Testis (tissue), 2 donors: ENCODE measurements around the gene PMEPA1.

ENCODE experiments used
- POLR2A ChIP-seq: fragments of 450-650 bp; IDR thresholded peaks from one replicate; pipeline ENCODE4 v1.6.1; 2017; ENCODE audit warnings: antibody characterized with exemption, mild to moderate bottlenecking, moderate library complexity
- TF ChIP-seq, protein P1 (sequence below), 3 experiments: fragments of 450-650 bp in 2 of 3; fragments of 200-600 bp in 1 of 3; sonication (generic) in 1 of 3; IDR thresholded peaks; one replicate each; pipeline ENCODE4 v1.5.1; 2016 to 2019; ENCODE audit warnings: antibody characterized with exemption in 3 of 3, mild to moderate bottlenecking in 2 of 3, moderate library complexity in 1 of 3

GRCh38 chr20:57647006-57647932 lies 62.5 kb downstream of the PMEPA1 start:
- TF ChIP-seq, protein P1, sequence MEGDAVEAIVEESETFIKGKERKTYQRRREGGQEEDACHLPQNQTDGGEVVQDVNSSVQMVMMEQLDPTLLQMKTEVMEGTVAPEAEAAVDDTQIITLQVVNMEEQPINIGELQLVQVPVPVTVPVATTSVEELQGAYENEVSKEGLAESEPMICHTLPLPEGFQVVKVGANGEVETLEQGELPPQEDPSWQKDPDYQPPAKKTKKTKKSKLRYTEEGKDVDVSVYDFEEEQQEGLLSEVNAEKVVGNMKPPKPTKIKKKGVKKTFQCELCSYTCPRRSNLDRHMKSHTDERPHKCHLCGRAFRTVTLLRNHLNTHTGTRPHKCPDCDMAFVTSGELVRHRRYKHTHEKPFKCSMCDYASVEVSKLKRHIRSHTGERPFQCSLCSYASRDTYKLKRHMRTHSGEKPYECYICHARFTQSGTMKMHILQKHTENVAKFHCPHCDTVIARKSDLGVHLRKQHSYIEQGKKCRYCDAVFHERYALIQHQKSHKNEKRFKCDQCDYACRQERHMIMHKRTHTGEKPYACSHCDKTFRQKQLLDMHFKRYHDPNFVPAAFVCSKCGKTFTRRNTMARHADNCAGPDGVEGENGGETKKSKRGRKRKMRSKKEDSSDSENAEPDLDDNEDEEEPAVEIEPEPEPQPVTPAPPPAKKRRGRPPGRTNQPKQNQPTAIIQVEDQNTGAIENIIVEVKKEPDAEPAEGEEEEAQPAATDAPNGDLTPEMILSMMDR (IDR thresholded peaks at IDR 0.05), result no peak
- TF ChIP-seq POLR2A, result no peak
